ENCODE measurements around the gene TBXA2R.

DNA sequence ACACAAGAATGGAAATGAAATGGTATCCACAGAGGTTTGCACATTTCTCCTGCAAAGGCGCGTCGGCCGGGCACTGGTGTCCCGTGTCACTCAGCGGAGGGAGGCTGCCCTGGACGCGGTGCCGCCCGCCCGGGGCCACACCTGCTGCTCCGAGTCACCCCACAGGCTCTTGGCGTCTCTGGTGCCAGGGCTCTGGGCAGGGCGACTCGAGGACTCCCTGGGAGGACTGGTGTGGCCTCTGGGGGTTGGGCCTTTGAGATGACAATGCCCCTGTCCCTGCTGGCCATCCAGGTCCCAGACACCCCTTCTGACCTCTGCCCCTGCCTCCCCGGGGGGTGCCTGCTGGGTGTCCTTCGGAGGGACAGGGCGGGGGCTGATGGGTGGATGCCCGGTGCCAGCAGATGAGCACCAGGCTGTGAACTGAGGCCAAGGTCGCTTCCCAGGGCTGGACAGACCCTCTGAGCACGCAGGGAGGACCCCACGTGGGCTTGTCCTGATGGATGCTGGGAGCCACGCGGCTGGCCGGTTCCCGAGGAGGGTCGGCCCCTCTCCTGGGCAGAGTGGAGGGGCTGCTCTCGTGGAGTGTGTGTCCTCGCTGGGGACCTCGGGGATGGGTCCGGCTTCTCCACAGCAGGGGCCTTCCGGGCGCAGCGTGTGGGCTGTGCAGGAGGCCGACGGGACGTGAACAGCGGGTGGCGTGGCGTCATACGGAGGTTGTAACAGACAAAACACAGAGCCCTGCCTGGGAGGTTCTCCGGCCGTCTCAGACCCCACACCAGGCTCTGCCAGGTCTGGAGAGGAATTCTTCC lies 24.6 kb upstream of the TBXA2R start:
- TF ChIP-seq, protein P1, sequence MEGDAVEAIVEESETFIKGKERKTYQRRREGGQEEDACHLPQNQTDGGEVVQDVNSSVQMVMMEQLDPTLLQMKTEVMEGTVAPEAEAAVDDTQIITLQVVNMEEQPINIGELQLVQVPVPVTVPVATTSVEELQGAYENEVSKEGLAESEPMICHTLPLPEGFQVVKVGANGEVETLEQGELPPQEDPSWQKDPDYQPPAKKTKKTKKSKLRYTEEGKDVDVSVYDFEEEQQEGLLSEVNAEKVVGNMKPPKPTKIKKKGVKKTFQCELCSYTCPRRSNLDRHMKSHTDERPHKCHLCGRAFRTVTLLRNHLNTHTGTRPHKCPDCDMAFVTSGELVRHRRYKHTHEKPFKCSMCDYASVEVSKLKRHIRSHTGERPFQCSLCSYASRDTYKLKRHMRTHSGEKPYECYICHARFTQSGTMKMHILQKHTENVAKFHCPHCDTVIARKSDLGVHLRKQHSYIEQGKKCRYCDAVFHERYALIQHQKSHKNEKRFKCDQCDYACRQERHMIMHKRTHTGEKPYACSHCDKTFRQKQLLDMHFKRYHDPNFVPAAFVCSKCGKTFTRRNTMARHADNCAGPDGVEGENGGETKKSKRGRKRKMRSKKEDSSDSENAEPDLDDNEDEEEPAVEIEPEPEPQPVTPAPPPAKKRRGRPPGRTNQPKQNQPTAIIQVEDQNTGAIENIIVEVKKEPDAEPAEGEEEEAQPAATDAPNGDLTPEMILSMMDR (optimal IDR thresholded peaks at IDR 0.05 in 1 of 3, IDR thresholded peaks at IDR 0.05 in 1 of 3, conservative IDR thresholded peaks at IDR 0.05 in 1 of 3; ENCODE audit: extremely low read depth in 1 of 3, insufficient read depth in 2 of 3, low read length in 3 of 3), result no peak
- TF ChIP-seq EZH2 (IDR thresholded peaks at IDR 0.05; ENCODE audit: low read length), result no peak

Data from keratinocyte (primary cell).